ENCODE results near the gene DYNLT4. TPM values are rescaled to one million over a fixed set of nuclear protein-coding genes. Genes with fewer than 3 reads are reported as not detected.

Gene DYNLT4
- total RNA-seq, 1 experiment from 2014 or later, result 4.3 TPM

- Histone ChIP-seq H3K36me3 (ENCODE audit: low read depth) (peaks cover 8% of the 10 kb centered on the region; the same call in 1 of the 2 replicates), H3F3A (ENCODE audit: insufficient read depth, low read depth) (peaks cover 37% of the 10 kb centered on the region), H3K4me3 (no peak overlapping the region), H3K4me1 (replicated peaks; ENCODE audit: insufficient read depth) (no peaks in the 10 kb centered on the region), H4K20me1 (ENCODE audit: insufficient read depth) (peaks cover 8% of the 10 kb centered on the region), H3K9me2 (ENCODE audit: insufficient read depth) (no peaks in the 10 kb centered on the region), H3K27ac (no peak overlapping the region), H3K27me3 (ENCODE audit: insufficient read depth, low read depth) (no peaks in the 10 kb centered on the region), H3K79me2 (ENCODE audit: low read depth) (no peaks in the 10 kb centered on the region), H3K9me3 (ENCODE audit: insufficient read depth, low read depth) (no peaks in the 10 kb centered on the region), H3K4me2 (no peak overlapping the region), H2AFZ (no peak overlapping the region)
- TF ChIP-seq CTCF (conservative IDR thresholded peaks at IDR 0.05), result no peak
- TF ChIP-seq EZH2 (IDR thresholded peaks at IDR 0.05; ENCODE audit: low read depth), result no peak
- intact Hi-C loops (cut with micrococcal nuclease; ENCODE audit: unreplicated experiment), result no loop called here
- ChIA-PET POLR2A (ENCODE audit: unreplicated experiment) (interaction anchor here (0.6 kb wide), 1 partner anchor 83 kb away, joined by 3 read pairs; no protein-coding TSS in a partner anchor), CTCF (interaction anchor here (0.6 kb wide), 1 partner anchor 518 kb away, joined by 5 read pairs; no protein-coding TSS in a partner anchor)
- DNase-seq, result no peak
- no TSS peak for BruUV-seq (replicated peaks)
Observed at GRCh38 chr1:44785029-44785380, 22.1 kb downstream of the DYNLT4 start.

GRCh38 chr1:44784094-44785028 is 22.8 kb downstream of the DYNLT4 start:
- Histone ChIP-seq H3K36me3 (ENCODE audit: low read depth) (peaks cover 14% of the 10 kb centered on the region), H2AFZ (no peak overlapping the region), H3K27ac (no peak overlapping the region), H3K4me1 (replicated peaks; ENCODE audit: insufficient read depth) (no peaks in the 10 kb centered on the region), H3K4me3 (no peak overlapping the region), H3F3A (ENCODE audit: insufficient read depth, low read depth) (peaks cover 43% of the 10 kb centered on the region), H4K20me1 (ENCODE audit: insufficient read depth) (peaks cover 14% of the 10 kb centered on the region), H3K4me2 (no peak overlapping the region), H3K79me2 (ENCODE audit: low read depth) (0 out of 2 replicates have a peak, but pooled peaks cover 4% of the 10 kb centered on the region), H3K27me3 (ENCODE audit: insufficient read depth, low read depth) (no peaks in the 10 kb centered on the region), H3K9me3 (ENCODE audit: insufficient read depth, low read depth) (no peaks in the 10 kb centered on the region), H3K9me2 (ENCODE audit: insufficient read depth) (no peaks in the 10 kb centered on the region)
- CTCF ChIA-PET, result interaction anchor here (0.6 to 0.7 kb wide), 2 partner anchors 159 to 519 kb away, joined by 3 to 5 read pairs; no protein-coding TSS in a partner anchor
- POLR2A ChIA-PET (ENCODE audit: unreplicated experiment), result no interaction called here
- no TSS peak for BruUV-seq (replicated peaks)
- DNase-seq, result no peak
- TF ChIP-seq EZH2 (IDR thresholded peaks at IDR 0.05; ENCODE audit: low read depth) (no peak), CTCF (conservative IDR thresholded peaks at IDR 0.05) (no peak)
- intact Hi-C loops (cut with micrococcal nuclease; ENCODE audit: unreplicated experiment), result no loop called here

- Histone ChIP-seq H4K20me1 (ENCODE audit: insufficient read depth) (peaks cover 21% of the 10 kb centered on the region), H3K27me3 (ENCODE audit: insufficient read depth, low read depth) (no peaks in the 10 kb centered on the region), H3K79me2 (ENCODE audit: low read depth) (peaks cover 10% of the 10 kb centered on the region), H3K4me1 (replicated peaks; ENCODE audit: insufficient read depth) (0 out of 2 replicates have a peak, but pooled peaks cover under 1% of the 10 kb centered on the region), H3K9me3 (ENCODE audit: insufficient read depth, low read depth) (no peaks in the 10 kb centered on the region), H3K4me2 (no peak overlapping the region), H3K27ac (no peak overlapping the region), H3F3A (ENCODE audit: insufficient read depth, low read depth) (peaks cover 50% of the 10 kb centered on the region), H3K36me3 (ENCODE audit: low read depth) (peaks cover 21% of the 10 kb centered on the region), H2AFZ (no peak overlapping the region), H3K9me2 (ENCODE audit: insufficient read depth) (no peaks in the 10 kb centered on the region), H3K4me3 (no peak overlapping the region)
- CTCF ChIA-PET, result interaction anchor here (0.7 kb wide), 1 partner anchor 160 kb away, joined by 3 read pairs; no protein-coding TSS in a partner anchor
- POLR2A ChIA-PET (ENCODE audit: unreplicated experiment), result no interaction called here
- TF ChIP-seq EZH2 (IDR thresholded peaks at IDR 0.05; ENCODE audit: low read depth) (no peak), CTCF (conservative IDR thresholded peaks at IDR 0.05) (no peak)
- no peak for DNase-seq
- BruUV-seq (replicated peaks), result no TSS peak
- intact Hi-C loops (cut with micrococcal nuclease; ENCODE audit: unreplicated experiment), result no loop called here
Observed at GRCh38 chr1:44783697-44784093, 23.5 kb downstream of the DYNLT4 start.

All from PC-9 (cell line).